K562 (cell line): ENCODE results near the gene FDX2. TPM values are rescaled to one million over a fixed set of nuclear protein-coding genes. Genes with fewer than 3 reads are reported as not detected.

Source experiments
- ARHGAP35 ChIP-seq: fragments of 450-650 bp; IDR thresholded peaks from 2 replicates; pipeline ENCODE4 v1.6.1; 2018; ENCODE audit not compliant: partially characterized antibody
- ASH1L ChIP-seq: fragments of 450-650 bp; IDR thresholded peaks from 2 replicates; pipeline ENCODE4 v1.6.1; 2018; ENCODE audit warnings: borderline replicate concordance, mild to moderate bottlenecking, low read depth; ENCODE audit not compliant: partially characterized antibody
- BHLHE40 ChIP-seq: IDR thresholded peaks from 2 replicates; pipeline ENCODE4 v1.6.1; 2011; ENCODE audit warnings: low read length, improper control_type of control experiment
- CREBBP ChIP-seq: IDR thresholded peaks from one replicate; pipeline ENCODE4 v1.6.1; 2012; ENCODE audit warnings: low read depth, mild to moderate bottlenecking, control low read depth, inconsistent platforms, low read length
- GTF2A2 ChIP-seq: IDR thresholded peaks from 2 replicates; pipeline ENCODE4 v1.6.1; 2016; ENCODE audit warnings: mild to moderate bottlenecking, missing genetic modification characterization, missing compliant biosample characterization
- ILF3 ChIP-seq: fragments of 450-650 bp; IDR thresholded peaks from 2 replicates; pipeline ENCODE4 v1.6.1; 2018; ENCODE audit warnings: antibody characterized with exemption, mild to moderate bottlenecking, moderate library complexity, borderline replicate concordance
- KLF10 ChIP-seq: fragments of 250-450 bp; sonication (Bioruptor Pico); IDR thresholded peaks from 2 replicates; pipeline ENCODE4 v1.6.1; 2021; ENCODE audit warnings: matching md5 sums
- NCOR1 ChIP-seq: fragments of 450-650 bp; IDR thresholded peaks from 2 replicates; pipeline ENCODE4 v1.6.1; 2016; ENCODE audit warnings: mild to moderate bottlenecking, moderate library complexity
- NR1H2 ChIP-seq: sonication (generic); formaldehyde crosslinking; IDR thresholded peaks from 2 replicates; pipeline ENCODE4 v1.4.0; 2020; ENCODE audit warnings: mild to moderate bottlenecking, missing genetic modification reagents
- POLR2A ChIP-seq: fragments of 450-650 bp; conservative IDR thresholded peaks from 2 replicates; pipeline ENCODE4 v1.6.1; 2016
- RERE ChIP-seq: sonication (generic); formaldehyde crosslinking; IDR thresholded peaks from 2 replicates; pipeline ENCODE4 v1.8.0; 2023; ENCODE audit warnings: missing genetic modification reagents, mild to moderate bottlenecking, borderline replicate concordance
- SAFB2 ChIP-seq: fragments of 200-400 bp; formaldehyde crosslinking; IDR thresholded peaks from 2 replicates; pipeline ENCODE4 v1.6.1; 2018; ENCODE audit warnings: borderline replicate concordance, low read length, low read depth, moderate library complexity; ENCODE audit not compliant: severe bottlenecking
- SRSF9 ChIP-seq: fragments of 200-400 bp; formaldehyde crosslinking; IDR thresholded peaks from 2 replicates; pipeline ENCODE4 v1.6.1; 2017; ENCODE audit warnings: low read depth, low read length, borderline replicate concordance
- STAT5A ChIP-seq: IDR thresholded peaks from 2 replicates; pipeline ENCODE4 v1.6.1; 2012; ENCODE audit warnings: low read length, inconsistent platforms, borderline replicate concordance
- TAF7 ChIP-seq: fragments of 450-650 bp; IDR thresholded peaks from 2 replicates; pipeline ENCODE4 v1.6.1; 2016; ENCODE audit warnings: missing genetic modification characterization, missing compliant biosample characterization
- TAL1 ChIP-seq: fragments of 450-650 bp; IDR thresholded peaks from 2 replicates; pipeline ENCODE4 v1.6.1; 2016; ENCODE audit warnings: mild to moderate bottlenecking
- TCF3 ChIP-seq: sonication (generic); formaldehyde crosslinking; IDR thresholded peaks from 2 replicates; pipeline ENCODE4 v1.4.0; 2020; ENCODE audit warnings: mild to moderate bottlenecking, missing genetic modification reagents
- TFE3 ChIP-seq: fragments of 450-650 bp; formaldehyde crosslinking; IDR thresholded peaks from 2 replicates; pipeline ENCODE4 v1.4.0; 2020; ENCODE audit warnings: mild to moderate bottlenecking, mixed read lengths
- THAP7 ChIP-seq: fragments of 250-450 bp; sonication (Bioruptor Pico); IDR thresholded peaks from 2 replicates; pipeline ENCODE4 v1.5.0; 2021
- ZNF146 ChIP-seq: IDR thresholded peaks from one replicate; pipeline ENCODE4 v1.6.1; 2018; ENCODE audit warnings: missing compliant biosample characterization; ENCODE audit not compliant: unreplicated experiment
- ZNF197 ChIP-seq: fragments of 200-800 bp; sonication (Bioruptor generic); IDR thresholded peaks from 2 replicates; pipeline ENCODE4 v1.6.1; 2016; ENCODE audit warnings: low read depth, missing genetic modification characterization, missing compliant biosample characterization
- ZNF324 ChIP-seq: fragments of 250-450 bp; sonication (Bioruptor Pico); IDR thresholded peaks from 2 replicates; pipeline ENCODE4 v1.4.0; 2020; ENCODE audit warnings: mild to moderate bottlenecking
- ZNF384 ChIP-seq: IDR thresholded peaks from 2 replicates; pipeline ENCODE4 v1.6.1; 2012; ENCODE audit warnings: low read depth, low read length, improper control_type of control experiment
- polyA plus RNA-seq, 8 experiments: library from polyadenylated mRNA; depleted of rRNA in 4 of 8; stranded (reverse) in 5 of 8; unstranded in 3 of 8; fragments of >200 nt; fragmentation: Nextera tagmentation in 2 of 8; fragmentation: Illumina TruSeq in 1 of 8; extraction: Ambion mirVana in 2 of 8; extraction: Trizol in 1 of 8; gene quantifications; 2 replicates each; pipeline versions ENCODE4 v1.2.1 to v1.2.3, GENCODE V29; 2011 to 2014; ENCODE audit warnings: inconsistent platforms in 1 of 8, missing spikeins in 1 of 8
- total RNA-seq, 7 experiments: library from RNA; depleted of rRNA in 6 of 7; stranded (reverse); fragments of >200 nt in 6 of 7; fragmentation: Illumina TruSeq in 2 of 7; extraction: Trizol in 2 of 7; gene quantifications; 2 replicates each; pipeline versions ENCODE4 v1.2.1 to v1.2.3, GENCODE V29; 2011 to 2021; ENCODE audit warnings: low replicate concordance in 1 of 7

Gene FDX2
- total and polyA plus RNA-seq, 9 of the 15 experiments (the other 6 are each of a cell fraction or from before 2014, with no cell fraction given) = 2.5 to 49.8 (median 29.7) TPM

DNA sequence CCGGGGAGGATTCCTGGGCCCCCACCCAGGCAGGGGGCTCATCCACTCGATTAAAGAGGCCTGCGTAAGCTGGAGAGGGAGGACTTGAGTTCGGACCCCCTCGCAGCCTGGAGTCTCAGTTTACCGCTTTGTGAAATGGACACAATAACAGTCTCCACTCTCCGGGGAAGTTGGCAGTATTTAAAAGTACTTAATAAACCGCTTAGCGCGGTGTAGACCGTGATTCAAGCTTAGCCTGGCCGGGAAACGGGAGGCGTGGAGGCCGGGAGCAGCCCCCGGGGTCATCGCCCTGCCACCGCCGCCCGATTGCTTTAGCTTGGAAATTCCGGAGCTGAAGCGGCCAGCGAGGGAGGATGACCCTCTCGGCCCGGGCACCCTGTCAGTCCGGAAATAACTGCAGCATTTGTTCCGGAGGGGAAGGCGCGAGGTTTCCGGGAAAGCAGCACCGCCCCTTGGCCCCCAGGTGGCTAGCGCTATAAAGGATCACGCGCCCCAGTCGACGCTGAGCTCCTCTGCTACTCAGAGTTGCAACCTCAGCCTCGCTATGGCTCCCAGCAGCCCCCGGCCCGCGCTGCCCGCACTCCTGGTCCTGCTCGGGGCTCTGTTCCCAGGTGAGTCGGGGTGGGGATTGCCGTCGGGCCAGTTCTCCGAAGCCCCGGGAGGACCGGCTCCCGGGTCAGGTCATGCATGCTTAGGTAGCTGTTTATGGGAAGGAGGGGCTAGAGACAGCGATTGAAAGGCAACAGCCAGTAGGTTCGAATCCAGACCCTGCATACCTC is 45.0 kb downstream of the FDX2 start, which contains the start of gene ICAM1 (continued):
- TF ChIP-seq TFE3 (CRISPR knock-in tag) = peak; percentile 40
- no peak for TF ChIP-seq ARHGAP35
- TF ChIP-seq POLR2A = peak; percentile 86
- TF ChIP-seq ZNF146 = no peak
- no peak for TF ChIP-seq ZNF384
- TF ChIP-seq SAFB2 = no peak
- no peak for TF ChIP-seq SRSF9
- no peak; the same call in 1 of the 2 replicates for TF ChIP-seq RERE
- TF ChIP-seq THAP7 = no peak
- TF ChIP-seq STAT5A = 0 out of 2 replicates have a peak, but pooled peaks have one; percentile 17
- TF ChIP-seq ZNF197 (CRISPR knock-in tag) = no peak
- no peak for TF ChIP-seq KLF10
- no peak for TF ChIP-seq NCOR1
- TF ChIP-seq TAL1 = no peak
- peak; percentile 49 for TF ChIP-seq TAF7 (tag)
- peak; percentile 35 for TF ChIP-seq ASH1L
- TF ChIP-seq ZNF324 (CRISPR knock-in tag) = no peak
- TF ChIP-seq NR1H2 (CRISPR knock-in tag) = peak; percentile 7; the same call in 1 of the 2 replicates
- no peak for TF ChIP-seq CREBBP
- TF ChIP-seq ILF3 = no peak
- no peak for TF ChIP-seq TCF3 (CRISPR knock-in tag)
- 0 out of 2 replicates have a peak, but pooled peaks have one; percentile 52 for TF ChIP-seq GTF2A2 (tag)
- peak; percentile 55; the same call in 1 of the 2 replicates for TF ChIP-seq BHLHE40
